ENCODE measurements around the gene CAMK2A. TPM values are rescaled to one million over a fixed set of nuclear protein-coding genes. Genes with fewer than 3 reads are reported as not detected.

CAMK2A gene
- polyA plus RNA-seq, 2 of the 4 experiments (the other 2 are of a cell fraction): 0.09 to 0.93 TPM

- Histone ChIP-seq H3K4me2 (peak overlapping the region; percentile 17; the same call in 1 of the 3 replicates), H3K4me1 (peaks cover 52% of the 10 kb centered on the region), H3K4me3 (no peak overlapping the region), H3K9me3 (no peaks in the 10 kb centered on the region), H3K27ac (peak overlapping the region; percentile 91 to 97; a peak in 5 of 6 replicates)
- POLR2A ChIA-PET: no interaction called here
- CTCF ChIA-PET: interaction anchor here (0.6 to 1.9 kb wide), 3 partner anchors 13 to 27 kb away, joined by 3 to 5 read pairs (median 4); partner anchors contain the start of gene ARSI
- DNase-seq (ENCODE audit: low read depth in 1 of 2, low spot score in 1 of 2): no peak
- no peak for TF ChIP-seq JUN (IDR thresholded peaks at IDR 0.05)
- no peak for TF ChIP-seq CHD4 (IDR thresholded peaks at IDR 0.05; ENCODE audit: borderline replicate concordance)
- no peak for TF ChIP-seq ZNF302 (CRISPR knock-in tag; IDR thresholded peaks at IDR 0.05)
- TF ChIP-seq POLR2AphosphoS2 (conservative IDR thresholded peaks at IDR 0.05; ENCODE audit: low read length): no peak
- no peak for TF ChIP-seq EP300 (IDR thresholded peaks at IDR 0.05)
- TF ChIP-seq MAX (IDR thresholded peaks at IDR 0.05): no peak
- TF ChIP-seq RFX5 (IDR thresholded peaks at IDR 0.05): no peak
- TF ChIP-seq ZFP36 (IDR thresholded peaks at IDR 0.05; ENCODE audit: borderline replicate concordance, partially characterized antibody): no peak
- TF ChIP-seq MYC (IDR thresholded peaks at IDR 0.05; ENCODE audit: borderline replicate concordance, low read length): no peak
- TF ChIP-seq NFE2L2 (conservative IDR thresholded peaks at IDR 0.05; ENCODE audit: low read length): no peak
- TF ChIP-seq RCOR1 (IDR thresholded peaks at IDR 0.05; ENCODE audit: low read depth, low read length): no peak
- ATAC-seq: no peak
- FAIRE-seq: no peak
- WGBS (ENCODE audit: missing lambda C conversion rate): 83% methylated on average over 1 of the region's 1 CpG
Observed at GRCh38 chr5:150321784-150322183, 32.2 kb upstream of the CAMK2A start.

- H3K4me1 ChIP-seq: peaks cover 57% of the 10 kb centered on the region
Observed at GRCh38 chr5:150321211-150321610, 31.6 kb upstream of the CAMK2A start.

More at GRCh38 chr5:150321211-150321610, 31.6 kb upstream of the CAMK2A start:
- ChIA-PET POLR2A (no interaction called here), CTCF (interaction anchor here (0.6 to 3.2 kb wide), 8 partner anchors 12 to 48 kb away, joined by 3 to 12 read pairs (median 4); partner anchors contain the start of gene ARSI)
- ATAC-seq (no peak), FAIRE-seq (no peak), DNase-seq (ENCODE audit: low read depth in 1 of 2, low spot score in 1 of 2) (no peak)
- Histone ChIP-seq H3K9me3 (no peaks in the 10 kb centered on the region), H3K4me2 (no peak overlapping the region; the same call in 2 of the 3 replicates), H3K4me3 (no peak overlapping the region), H3K27ac (peak overlapping the region; percentile 91 to 97; a peak in 5 of 6 replicates)
- TF ChIP-seq CTCF (IDR thresholded peaks at IDR 0.05): no peak
- TF ChIP-seq SREBF2 (IDR thresholded peaks at IDR 0.05): no peak
- TF ChIP-seq RCOR1 (IDR thresholded peaks at IDR 0.05; ENCODE audit: low read depth, low read length): no peak
- no peak for TF ChIP-seq RFX5 (IDR thresholded peaks at IDR 0.05)
- TF ChIP-seq HES2 (IDR thresholded peaks at IDR 0.05): no peak
- TF ChIP-seq FOXS1 (CRISPR knock-in tag; IDR thresholded peaks at IDR 0.05): no peak
- no peak for TF ChIP-seq JUNB (IDR thresholded peaks at IDR 0.05)
- no peak for TF ChIP-seq HDAC2 (IDR thresholded peaks at IDR 0.05)
- no peak for TF ChIP-seq ZFP36 (IDR thresholded peaks at IDR 0.05; ENCODE audit: borderline replicate concordance, partially characterized antibody)
- no peak for TF ChIP-seq HOXB5 (CRISPR knock-in tag; IDR thresholded peaks at IDR 0.05)
- no peak for TF ChIP-seq MAX (IDR thresholded peaks at IDR 0.05)
- no peak for TF ChIP-seq ZNF302 (CRISPR knock-in tag; IDR thresholded peaks at IDR 0.05)
- TF ChIP-seq BCL3 (IDR thresholded peaks at IDR 0.05): no peak
- TF ChIP-seq ZSCAN20 (CRISPR knock-in tag; IDR thresholded peaks at IDR 0.05): no peak
- no peak for TF ChIP-seq SMC3 (IDR thresholded peaks at IDR 0.05)
- no peak for TF ChIP-seq PHF8 (IDR thresholded peaks at IDR 0.05; ENCODE audit: borderline replicate concordance, low read depth)
- TF ChIP-seq BHLHE40 (IDR thresholded peaks at IDR 0.05; ENCODE audit: low read depth, low read length): no peak
- 93% methylated on average over 1 of the region's 1 CpG for WGBS (ENCODE audit: missing lambda C conversion rate)

Data from A549 (cell line).